GM12875 (cell line): Measurements from ENCODE around the gene GUF1.

Experiments
- H3K4me3 ChIP-seq: one replicate; pipeline ENCODE4 v1.5.1; 2011; ENCODE audit warnings: low read depth, low read length, control low read depth
- CTCF ChIP-seq: IDR thresholded peaks from 2 replicates; pipeline ENCODE4 v1.5.1; 2011; ENCODE audit warnings: low read depth, mild to moderate bottlenecking, control low read depth, inconsistent platforms, low read length, moderate library complexity, borderline replicate concordance; ENCODE audit not compliant: insufficient read depth

GUF1 gene

GRCh38 chr4:44651425-44651824 lies 26.8 kb upstream of the GUF1 start, which contains the start of gene YIPF7:
TSS of gene YIPF7 (minus strand) at chr4:44651625. CDS start at chr4:44650100, 1,525 bp downstream.
- no peak within 1 kb of the TSS for H3K4me3 ChIP-seq
- no peak for TF ChIP-seq CTCF

- H3K4me3 ChIP-seq = no peak overlapping the region
- TF ChIP-seq CTCF = no peak
Observed at GRCh38 chr4:44652002-44652401, 26.2 kb upstream of the GUF1 start.

DNA sequence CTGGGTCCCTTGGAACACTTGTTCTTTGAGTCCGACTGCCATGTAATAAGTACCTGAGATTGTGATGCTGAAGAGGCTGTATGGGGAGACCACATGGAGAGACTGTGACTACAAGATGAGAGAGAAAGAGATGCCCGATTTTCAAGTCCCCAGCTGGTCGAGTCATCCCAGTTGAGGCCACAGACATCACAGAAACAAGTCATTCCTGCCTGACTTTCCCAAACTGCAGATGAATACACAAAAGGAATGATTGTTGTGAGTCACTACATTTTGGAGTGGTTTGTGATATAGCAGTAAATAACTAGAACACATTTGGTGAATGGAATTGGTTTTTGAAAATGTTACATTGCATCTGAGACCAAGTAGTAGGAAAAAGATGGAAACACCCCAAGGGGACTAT lies 17.8 kb upstream of the GUF1 start:
- TF ChIP-seq CTCF = no peak
- no peak overlapping the region for H3K4me3 ChIP-seq

- TF ChIP-seq CTCF = no peak
- no peak overlapping the region for H3K4me3 ChIP-seq
Observed at GRCh38 chr4:44661940-44662622, 16.1 kb upstream of the GUF1 start.

- TF ChIP-seq CTCF = no peak
- H3K4me3 ChIP-seq = no peak overlapping the region
Observed at GRCh38 chr4:44662623-44663005, 15.6 kb upstream of the GUF1 start.

DNA sequence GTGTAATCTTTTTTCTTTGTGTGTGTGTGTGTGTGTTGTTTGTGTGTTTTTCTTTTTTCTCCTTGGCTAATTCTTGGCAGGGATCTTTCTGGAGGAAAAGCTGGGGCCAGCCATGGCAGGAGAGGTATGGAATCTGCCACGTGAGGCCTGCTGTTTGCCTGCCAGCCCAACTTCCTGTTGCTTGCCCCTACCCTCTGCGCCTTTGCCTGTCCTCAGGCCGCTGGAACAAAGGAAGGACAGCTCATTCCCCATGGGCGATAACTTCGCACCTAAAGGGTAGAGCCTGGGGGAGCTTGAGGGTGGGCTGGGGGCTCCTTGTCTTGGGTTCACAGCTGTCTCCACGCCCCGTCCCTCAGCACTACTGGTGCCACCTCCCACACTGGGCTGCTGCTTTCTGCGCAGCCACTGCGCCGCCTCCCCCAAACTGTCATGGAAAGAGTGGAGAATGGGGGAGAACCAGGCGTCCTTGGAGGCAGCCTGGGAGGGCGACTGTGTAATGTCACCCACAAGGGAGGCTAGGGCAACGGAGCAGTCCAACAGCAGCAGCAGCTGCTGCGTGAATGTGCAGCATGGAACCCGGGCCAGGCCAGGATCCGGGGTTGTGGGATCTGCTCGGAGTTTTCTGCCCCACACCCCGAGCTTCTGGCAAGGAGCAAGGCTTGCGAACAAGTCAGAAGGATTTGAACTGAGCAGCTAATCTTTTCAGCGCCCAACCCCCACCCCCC lies 14.5 kb upstream of the GUF1 start:
- no peak for TF ChIP-seq CTCF
- no peak overlapping the region for H3K4me3 ChIP-seq

- no peak overlapping the region for H3K4me3 ChIP-seq
Observed at GRCh38 chr4:44668526-44668925, 9.7 kb upstream of the GUF1 start.

More at GRCh38 chr4:44668526-44668925, 9.7 kb upstream of the GUF1 start:
- TF ChIP-seq CTCF = no peak
